Right forelimb (tissue), 1 donor: Measurements from ENCODE around the gene ARFGAP2.
"Not testable (repeated sequence)": the region's sequence is repeated elsewhere in the genome, so short reads cannot be mapped to it uniquely, and the experiment has no call there.

ENCODE experiments used
- DNase-seq: peaks from one replicate; pipeline ENCODE4 v3.0.0-alpha.2; 2018

ARFGAP2 gene

GRCh38 chr11:47176328-47177228 is at the start of gene ARFGAP2:
ARFGAP2 (minus strand) TSS chr11:47176879; CDS start chr11:47176853, 26 bp downstream.
- DNase-seq, result peak; percentile 98

- DNase-seq, result no peak
Measured at GRCh38 chr11:47225552-47226400, 49.1 kb upstream of the ARFGAP2 start.

- DNase-seq, result no peak
Measured at GRCh38 chr11:47222696-47223095, 46.0 kb upstream of the ARFGAP2 start.

GRCh38 chr11:47220401-47220821 is 43.7 kb upstream of the ARFGAP2 start:
- no peak for DNase-seq

- DNase-seq, result peak; percentile 79
Measured at GRCh38 chr11:47216121-47216798, 39.6 kb upstream of the ARFGAP2 start.

- no peak for DNase-seq
Measured at GRCh38 chr11:47215366-47215910, 38.8 kb upstream of the ARFGAP2 start.

- DNase-seq, result peak; percentile 86
Measured at GRCh38 chr11:47213950-47214565, 37.4 kb upstream of the ARFGAP2 start.

GRCh38 chr11:47212938-47213337 is 36.3 kb upstream of the ARFGAP2 start:
- DNase-seq, result no peak

- DNase-seq, result no peak
Measured at GRCh38 chr11:47208628-47209027, 31.9 kb upstream of the ARFGAP2 start.

- not testable (repeated sequence) for DNase-seq
Measured at GRCh38 chr11:47208008-47208552, 31.4 kb upstream of the ARFGAP2 start.

GRCh38 chr11:47207459-47207858 is 30.8 kb upstream of the ARFGAP2 start:
- DNase-seq, result no peak

GRCh38 chr11:47206577-47206976 is 29.9 kb upstream of the ARFGAP2 start:
- not testable (repeated sequence) for DNase-seq

GRCh38 chr11:47204637-47204989 is 27.9 kb upstream of the ARFGAP2 start:
- DNase-seq, result no peak

GRCh38 chr11:47202576-47202975 is 25.9 kb upstream of the ARFGAP2 start:
- no peak for DNase-seq

GRCh38 chr11:47201015-47201414 is 24.3 kb upstream of the ARFGAP2 start:
- DNase-seq, result no peak

GRCh38 chr11:47198161-47198560 is 21.5 kb upstream of the ARFGAP2 start:
- DNase-seq, result not testable (repeated sequence)

- DNase-seq, result no peak
Measured at GRCh38 chr11:47192111-47192510, 15.4 kb upstream of the ARFGAP2 start.

GRCh38 chr11:47191137-47191536 is 14.5 kb upstream of the ARFGAP2 start:
- not testable (repeated sequence) for DNase-seq

GRCh38 chr11:47189100-47189834 is 12.6 kb upstream of the ARFGAP2 start:
- no peak for DNase-seq

GRCh38 chr11:47188259-47188658 is 11.6 kb upstream of the ARFGAP2 start:
- no peak for DNase-seq

- DNase-seq, result no peak
Measured at GRCh38 chr11:47187723-47188122, 11.0 kb upstream of the ARFGAP2 start.
